SK-MEL-5 (cell line): ENCODE results near the gene BPTF. TPM values are rescaled to one million over a fixed set of nuclear protein-coding genes. Genes with fewer than 3 reads are reported as not detected.
"Not testable (repeated sequence)": the region's sequence is repeated elsewhere in the genome, so short reads cannot be mapped to it uniquely, and the experiment has no call there.

Source experiments
- DNase-seq: peaks from one replicate; pipeline ENCODE4 v3.0.0-alpha.2; 2016; ENCODE audit warnings: low read depth, low spot score
- in situ Hi-C: cut with HindIII; loops from 2 replicates; pipeline ENCODE4 v1.10.0; 2016; ENCODE audit warnings: low sequenced_read_pairs, high pct_unique_total_duplicates, low pct_unique_long_range_greater_than_20kb
- total RNA-seq: library from RNA; depleted of rRNA; stranded (reverse); fragments of >200 nt; shearing (Covaris generic); gene quantifications from 2 replicates; pipeline ENCODE4 v1.2.3, GENCODE V29; 2014

The BPTF gene
- total RNA-seq, 1 experiment from 2014 or later: 60.4 TPM

DNA sequence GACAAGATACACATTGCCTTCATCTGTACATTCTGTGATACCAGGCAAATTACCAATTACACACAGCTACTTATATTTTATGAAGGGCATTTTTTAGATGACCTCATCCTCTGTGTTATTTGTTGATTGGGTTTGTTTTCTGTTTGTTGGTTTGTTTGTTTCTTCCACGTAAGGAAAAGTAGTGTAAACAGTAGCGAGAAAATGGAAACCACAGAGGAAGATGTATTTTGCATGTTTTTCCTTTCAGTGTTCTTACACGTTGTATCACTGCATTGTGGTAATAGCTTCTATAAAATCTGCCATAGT is 158.0 kb downstream of the BPTF start:
- in situ Hi-C loops: no loop called here
- DNase-seq: no peak

GRCh38 chr17:67990909-67991308 is 165.6 kb downstream of the BPTF start:
- in situ Hi-C loops: no loop called here
- DNase-seq: no peak

DNA sequence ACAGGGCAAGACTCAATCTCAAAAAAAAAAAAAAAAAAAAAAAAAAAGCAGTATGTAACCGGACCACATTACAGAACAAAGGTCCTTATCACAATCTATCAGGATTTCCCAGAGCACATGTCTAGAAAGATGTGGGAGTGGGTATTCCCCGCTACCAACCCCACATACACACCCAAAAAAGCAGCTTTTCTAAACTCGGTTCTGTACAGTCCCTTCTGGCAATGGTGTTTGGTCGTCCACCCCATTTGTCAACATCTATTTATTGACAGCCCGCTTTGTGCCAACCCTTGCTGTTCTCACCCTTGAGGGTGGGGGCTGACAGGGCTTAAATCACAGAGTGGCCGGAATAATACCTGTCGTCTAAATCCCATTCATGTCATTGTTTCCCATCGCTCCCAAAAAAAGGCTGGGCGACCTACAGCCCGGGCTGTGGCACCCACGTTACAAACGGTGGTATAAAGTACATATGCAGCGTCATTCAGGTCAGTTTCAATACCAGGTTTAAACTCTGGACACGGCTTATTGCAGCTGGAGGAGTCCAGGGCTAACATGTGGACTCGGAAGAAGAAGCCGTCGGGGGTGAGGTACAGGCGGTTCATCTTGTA is 167.3 kb downstream of the BPTF start:
- in situ Hi-C loops: no loop called here
- no peak for DNase-seq

DNA sequence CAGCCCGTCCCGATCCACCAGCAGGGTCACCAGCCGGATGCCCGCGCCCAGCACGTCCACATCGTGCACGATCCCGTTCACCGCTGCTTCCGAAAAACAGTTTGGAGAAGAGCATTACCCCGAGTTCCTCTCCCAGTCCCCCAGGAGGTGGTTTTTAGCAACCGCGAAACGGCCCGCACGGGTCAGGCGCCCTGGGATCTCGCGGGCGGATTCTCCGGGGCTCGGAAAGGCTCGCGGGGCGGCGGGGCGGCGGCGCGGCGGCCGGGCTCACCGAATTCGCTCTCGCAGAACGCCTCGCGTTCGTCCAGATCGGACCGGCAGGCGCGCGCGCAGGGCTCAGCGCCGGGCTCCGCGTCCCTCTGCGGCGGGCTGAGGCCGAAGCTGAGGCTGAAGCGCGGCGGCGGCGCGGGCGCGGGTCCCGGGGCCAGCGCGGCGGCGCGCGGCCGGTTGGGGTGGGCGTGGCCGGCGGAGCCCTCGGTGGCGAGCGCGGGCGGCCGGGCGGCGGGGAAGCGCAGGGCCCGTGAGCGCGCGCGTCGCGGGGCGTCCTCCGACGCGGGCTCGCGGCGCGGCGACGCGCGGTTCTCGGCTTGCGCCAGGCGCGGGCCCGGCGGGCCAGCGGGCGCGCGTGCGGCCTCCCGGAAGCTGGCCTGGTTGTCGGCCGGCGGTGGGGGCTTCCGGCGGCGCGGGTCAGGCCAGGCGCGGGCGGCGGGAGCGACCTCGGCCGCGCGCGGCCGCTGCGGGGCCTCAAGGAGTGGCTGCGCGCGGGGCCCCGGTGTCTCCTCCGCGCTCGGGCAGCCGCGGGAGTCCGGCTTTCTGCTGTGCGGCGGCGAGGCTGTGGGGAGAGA is 168.1 kb downstream of the BPTF start:
- peak; percentile 92 for DNase-seq
- in situ Hi-C loops: no loop called here

- in situ Hi-C loops: no loop called here
- DNase-seq: no peak
Observed at GRCh38 chr17:67993998-67994361, 168.7 kb downstream of the BPTF start.

DNA sequence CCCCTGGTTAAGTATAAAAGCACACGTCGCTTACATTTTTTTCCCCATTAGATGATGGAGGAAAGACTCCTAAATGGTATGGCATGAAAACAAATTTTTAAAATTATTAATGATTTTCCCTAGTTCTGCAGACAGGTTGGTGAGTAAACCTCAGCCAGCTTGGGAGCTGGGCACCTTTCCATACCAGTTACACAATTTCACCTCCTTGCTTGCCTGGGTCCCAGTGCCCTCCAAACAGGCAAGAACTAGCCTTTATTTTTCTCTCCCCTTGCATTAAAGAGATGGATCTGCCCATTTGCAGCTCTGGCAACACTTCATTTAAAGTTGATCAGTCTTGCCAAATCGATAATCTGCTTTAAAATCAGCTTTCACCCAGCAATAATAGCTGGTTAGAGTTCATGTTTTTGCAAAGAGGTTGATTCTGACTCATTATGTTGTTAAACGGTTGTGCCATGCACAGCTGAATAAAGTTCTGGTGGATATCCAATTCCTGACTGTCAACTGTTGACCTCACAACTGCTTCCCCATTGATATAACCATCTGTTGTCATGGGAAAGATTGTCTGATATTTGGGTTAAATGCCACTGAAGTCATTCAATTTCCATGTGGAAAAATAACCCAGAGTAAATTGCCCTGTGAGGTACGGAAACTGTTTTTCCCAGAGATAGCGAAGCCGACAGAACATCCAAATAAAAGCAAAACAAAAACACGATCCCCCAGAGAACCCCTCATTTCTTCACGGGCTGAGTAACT is 169.7 kb downstream of the BPTF start:
- in situ Hi-C loops: no loop called here
- DNase-seq: no peak

DNA sequence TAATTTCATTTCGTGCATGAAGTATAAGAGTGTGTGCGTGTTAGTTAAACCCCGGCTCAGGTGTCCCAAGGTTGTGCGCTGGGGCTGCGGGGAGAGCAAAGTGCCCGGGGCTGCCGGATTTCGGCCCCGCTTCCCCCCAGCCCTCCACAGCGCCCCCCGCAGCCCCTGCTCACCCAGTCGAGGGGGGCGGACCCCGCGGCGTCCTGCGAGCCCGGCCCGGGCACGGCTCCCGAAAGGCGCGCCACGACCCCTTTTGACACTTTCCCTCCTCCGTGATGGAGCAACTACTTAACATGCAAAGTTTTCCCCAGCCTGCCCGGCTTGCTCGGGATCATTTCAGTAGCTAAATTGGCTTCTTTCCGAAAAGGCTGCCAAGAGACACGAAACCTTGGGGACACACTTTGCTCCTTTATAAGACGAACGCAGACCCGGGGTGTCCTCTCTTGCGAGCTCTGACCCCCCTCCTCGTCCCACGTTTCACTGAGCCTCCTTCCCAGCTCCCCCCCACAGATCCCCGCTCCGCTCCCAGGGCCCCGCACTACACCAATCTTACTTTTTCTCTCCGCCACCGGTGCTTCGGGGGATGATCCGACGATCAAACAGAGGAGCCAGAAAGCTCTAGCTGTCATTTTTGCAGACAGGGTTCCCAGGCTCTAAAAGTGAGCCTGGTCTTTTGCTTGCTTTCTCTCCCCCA is 170.4 kb downstream of the BPTF start:
- in situ Hi-C loops: no loop called here
- DNase-seq: no peak

GRCh38 chr17:67996301-67997171 is 171.2 kb downstream of the BPTF start, which contains the start of gene C17orf58:
Gene C17orf58 (minus strand): TSS chr17:67996469. CDS start chr17:67996198, 271 bp downstream.
- in situ Hi-C loops, DNase-seq: not testable (repeated sequence)

GRCh38 chr17:67998466-67998865 is 173.2 kb downstream of the BPTF start:
- DNase-seq: no peak
- in situ Hi-C loops: no loop called here

GRCh38 chr17:67999291-67999911 is 174.1 kb downstream of the BPTF start:
- DNase-seq: no peak
- in situ Hi-C loops: no loop called here

- in situ Hi-C loops: no loop called here
- DNase-seq: no peak
Observed at GRCh38 chr17:68004201-68004600, 178.9 kb downstream of the BPTF start.

DNA sequence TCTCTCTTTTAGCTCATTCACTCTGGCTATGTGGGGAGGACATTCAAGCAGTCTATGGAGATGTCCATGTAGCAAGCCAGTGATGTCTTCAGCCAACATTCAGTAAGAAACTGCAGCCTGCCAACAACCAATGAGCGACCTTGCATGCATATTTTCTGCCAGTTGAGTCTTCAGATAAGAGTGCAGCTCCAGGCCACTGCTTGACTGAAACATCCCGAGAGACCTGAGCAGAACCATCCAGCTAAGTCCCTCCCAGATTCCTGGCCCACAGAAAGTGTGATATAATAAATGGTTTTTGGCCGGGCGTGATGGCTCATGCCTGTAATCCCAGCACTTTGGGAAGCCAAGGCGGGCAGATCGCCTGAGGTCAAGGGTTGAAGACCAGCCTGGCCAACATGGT is 181.5 kb downstream of the BPTF start:
- in situ Hi-C loops: no loop called here
- DNase-seq: no peak

DNA sequence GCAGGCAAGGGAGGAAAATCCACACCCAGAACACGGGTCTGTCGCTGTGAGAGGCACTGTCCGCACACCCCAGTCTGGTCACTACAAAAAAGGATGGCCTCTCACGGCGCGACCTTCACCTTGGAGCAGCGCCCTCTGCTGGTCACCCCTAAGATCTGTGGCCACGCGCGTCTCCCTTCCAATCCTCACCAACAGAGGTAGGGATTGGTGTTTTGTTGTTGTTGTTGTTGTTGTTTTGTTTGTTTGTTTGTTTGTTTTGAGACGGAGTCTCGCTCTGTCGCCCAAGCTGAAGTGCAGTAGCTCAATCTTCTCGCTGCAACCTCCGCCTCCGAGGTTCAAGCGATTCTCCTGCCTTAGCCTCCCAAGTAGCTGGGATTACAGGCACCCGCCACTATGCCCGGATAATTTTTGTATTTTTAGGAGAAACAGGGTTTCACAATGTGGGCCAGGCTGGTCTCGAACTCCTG is 185.9 kb downstream of the BPTF start:
- in situ Hi-C loops: no loop called here

DNA sequence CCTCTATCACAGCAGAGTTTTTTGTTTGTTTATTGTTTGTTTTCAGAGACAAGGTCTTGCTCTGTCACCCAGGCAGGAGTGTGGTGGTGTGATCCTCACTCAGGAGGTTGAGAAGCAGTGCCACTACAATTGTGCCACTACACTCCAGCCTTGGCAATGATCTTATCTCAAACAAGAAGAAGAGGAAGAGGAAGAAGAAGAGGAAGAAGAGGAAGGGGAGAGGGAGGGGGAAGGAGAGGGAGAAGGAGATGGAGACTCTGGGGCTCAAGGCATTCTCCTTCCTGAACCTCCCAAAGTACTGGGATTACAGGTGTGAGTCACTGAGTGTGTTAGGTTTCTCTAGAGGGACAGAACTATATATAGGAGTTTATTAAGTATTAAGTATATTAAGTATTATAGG is 188.1 kb downstream of the BPTF start:
- in situ Hi-C loops: no loop called here
- DNase-seq: no peak

More for the DNA sequence above, 185.9 kb downstream of the BPTF start:
- DNase-seq: peak; percentile 81

DNA sequence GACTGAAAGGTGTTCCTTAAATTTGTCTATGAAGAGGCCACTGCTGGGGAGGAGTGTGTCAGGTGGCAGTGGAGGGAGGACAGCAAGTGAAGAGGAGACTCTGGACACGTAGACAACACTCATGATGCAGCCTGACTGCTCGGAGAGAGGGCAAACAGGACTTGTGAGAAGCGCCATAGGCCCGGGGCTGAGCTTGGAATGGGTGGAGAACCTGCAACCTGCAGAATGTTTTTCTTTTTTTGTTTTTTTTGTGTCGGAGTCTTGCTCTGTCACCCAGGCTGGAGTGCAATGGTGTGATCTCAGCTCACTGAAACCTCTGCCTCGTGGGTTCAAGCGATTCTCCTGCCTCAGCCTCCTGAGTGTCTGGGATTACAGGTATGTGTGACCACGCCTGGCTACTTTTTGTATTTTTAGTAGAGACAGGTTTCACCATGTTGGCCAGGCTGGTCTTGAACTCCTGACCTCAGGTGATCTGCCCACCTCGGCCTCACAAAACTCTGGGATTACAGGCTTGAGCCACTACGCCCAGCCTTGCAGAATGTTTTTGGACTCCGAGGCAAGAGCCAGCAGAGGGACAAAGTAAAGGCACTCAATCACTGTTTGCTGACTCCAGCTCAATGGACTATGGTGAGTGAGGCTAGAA is 189.9 kb downstream of the BPTF start:
- in situ Hi-C loops: no loop called here
- DNase-seq: no peak

- in situ Hi-C loops: no loop called here
- no peak for DNase-seq
Observed at GRCh38 chr17:68016838-68017237, 191.5 kb downstream of the BPTF start.
